SK-N-SH (cell line): ENCODE results near the gene WDFY1. TPM values are rescaled to one million over a fixed set of nuclear protein-coding genes. Genes with fewer than 3 reads are reported as not detected.

Experiments
- CTCF ChIA-PET: fragments of 300-600, 350-600 bp; formaldehyde crosslinking; extraction: SDS; loops from one replicate; lab custom pipeline; 2021; lab: Yijun Ruan, JAX
- POLR2A ChIA-PET: fragments of 350-600 bp; sonication (Branson Sonifier 250); formaldehyde crosslinking; extraction: SDS; loops from one replicate; lab custom pipeline; 2020; ENCODE audit warnings: antibody characterized with exemption, inconsistent platforms; lab: Yijun Ruan, JAX
- DNase-seq: peaks from one replicate; pipeline ENCODE4 v3.0.0; 2012
- H2AFZ ChIP-seq: fragments of 200-600 bp; sonication (generic); 2 replicates; pipeline ENCODE4 v1.8.1; 2016; ENCODE audit warnings: antibody characterized with exemption, mild to moderate bottlenecking, low read depth
- H3F3A ChIP-seq: fragments of 200-600 bp; sonication (generic); replicated peaks from 2 replicates; pipeline ENCODE3; 2016; ENCODE audit warnings: antibody characterized with exemption, mild to moderate bottlenecking; ENCODE audit not compliant: insufficient read depth
- H3K27ac ChIP-seq, 2 experiments: fragments of 200-500 bp in 1 of 2; fragments of 200-600 bp in 1 of 2; sonication (Bioruptor generic) in 1 of 2; sonication (generic), shearing (Covaris generic) in 1 of 2; 2 replicates each; pipeline versions ENCODE4 v1.5.1 to v1.6.1; 2014 to 2016; ENCODE audit warnings: low read depth in 2 of 2, inconsistent platforms in 1 of 2, low read length in 1 of 2, mild to moderate bottlenecking in 1 of 2, mixed read lengths in 1 of 2
- H3K27me3 ChIP-seq: fragments of 200-600 bp; sonication (generic), shearing (Covaris generic); 2 replicates; pipeline ENCODE4 v1.6.1; 2016; ENCODE audit warnings: mixed run types; ENCODE audit not compliant: insufficient read depth
- H3K36me3 ChIP-seq, 2 experiments: fragments of 200-500 bp in 1 of 2; fragments of 200-600 bp in 1 of 2; sonication (Bioruptor generic) in 1 of 2; sonication (generic) in 1 of 2; replicated peaks in 1 of 2; 2 replicates each; pipeline versions ENCODE3 to v1.5.1; 2014 to 2016; ENCODE audit warnings: low read length in 1 of 2, mild to moderate bottlenecking in 1 of 2; ENCODE audit not compliant: insufficient read depth in 2 of 2, control insufficient read depth in 1 of 2
- H3K4me1 ChIP-seq, 2 experiments: fragments of 200-500 bp in 1 of 2; fragments of 200-600 bp in 1 of 2; sonication (Bioruptor generic) in 1 of 2; sonication (generic), shearing (Covaris generic) in 1 of 2; 2 replicates each; pipeline versions ENCODE4 v1.5.1 to v1.6.1; 2014 to 2016; ENCODE audit warnings: low read depth in 1 of 2, low read length in 1 of 2, mixed run types in 1 of 2; ENCODE audit not compliant: insufficient read depth in 2 of 2, control insufficient read depth in 1 of 2
- H3K4me2 ChIP-seq: fragments of 200-600 bp; sonication (generic), shearing (Covaris generic); 2 replicates; pipeline ENCODE4 v1.6.1; 2017; ENCODE audit warnings: mixed run types
- H3K4me3 ChIP-seq, 2 experiments: fragments of 200-500 bp in 1 of 2; fragments of 200-600 bp in 1 of 2; sonication (Bioruptor generic) in 1 of 2; sonication (generic), shearing (Covaris generic) in 1 of 2; 2 replicates each; pipeline versions ENCODE4 v1.5.1 to v1.8.1; 2014 to 2016; ENCODE audit warnings: low read depth in 2 of 2, inconsistent platforms in 1 of 2, low read length in 1 of 2, mild to moderate bottlenecking in 1 of 2, mixed read lengths in 1 of 2, moderate library complexity in 1 of 2
- H3K79me2 ChIP-seq: fragments of 200-600 bp; sonication (generic); 2 replicates; pipeline ENCODE4 v1.8.1; 2017; ENCODE audit warnings: mild to moderate bottlenecking; ENCODE audit not compliant: insufficient read depth
- H3K9ac ChIP-seq: fragments of 200-600 bp; sonication (generic); 2 replicates; pipeline ENCODE4 v1.6.1; 2017; ENCODE audit warnings: mixed run types
- H3K9me2 ChIP-seq: fragments of 200-600 bp; sonication (generic); 2 replicates; pipeline ENCODE4 v1.6.1; 2017; ENCODE audit warnings: mixed run types
- H3K9me3 ChIP-seq: fragments of 200-600 bp; sonication (generic); 2 replicates; pipeline ENCODE4 v1.6.1; 2017; ENCODE audit warnings: mixed run types, mild to moderate bottlenecking, moderate library complexity
- H4K20me1 ChIP-seq: fragments of 200-600 bp; sonication (generic); 2 replicates; pipeline ENCODE4 v1.6.1; 2017; ENCODE audit warnings: mild to moderate bottlenecking, mixed run types; ENCODE audit not compliant: insufficient read depth
- CTCF ChIP-seq: fragments of 200-600 bp; sonication (generic); IDR thresholded peaks from 2 replicates; pipeline ENCODE4 v1.6.1; 2017; ENCODE audit warnings: antibody characterized with exemption, mild to moderate bottlenecking, moderate library complexity
- EZH2phosphoT487 ChIP-seq: fragments of 200-600 bp; sonication (generic); IDR thresholded peaks from 2 replicates; pipeline ENCODE4 v1.6.1; 2017; ENCODE audit warnings: low read depth, mixed run types, mild to moderate bottlenecking, antibody characterized with exemption, moderate library complexity, borderline replicate concordance
- FOXM1 ChIP-seq: IDR thresholded peaks from 2 replicates; pipeline ENCODE4 v1.4.0; 2012; ENCODE audit warnings: low read depth, mild to moderate bottlenecking
- IRF3 ChIP-seq: fragments of 150-350 bp; IDR thresholded peaks from 2 replicates; pipeline ENCODE4 v1.6.1; 2016; ENCODE audit warnings: mild to moderate bottlenecking, low read depth, low read length
- MEF2A ChIP-seq: IDR thresholded peaks from 2 replicates; pipeline ENCODE4 v1.4.0; 2012; ENCODE audit warnings: low read depth, borderline replicate concordance
- MXI1 ChIP-seq: IDR thresholded peaks from 2 replicates; pipeline ENCODE4 v1.6.1; 2012; ENCODE audit warnings: mild to moderate bottlenecking, low read depth, low read length, improper control_type of control experiment
- POLR2AphosphoS5 ChIP-seq: IDR thresholded peaks from 2 replicates; pipeline ENCODE4 v1.6.1; 2012; ENCODE audit warnings: low read depth, low read length
- SIN3A ChIP-seq: IDR thresholded peaks from 2 replicates; pipeline ENCODE4 v1.6.1; 2012; ENCODE audit warnings: low read depth, mild to moderate bottlenecking, low read length, moderate library complexity, borderline replicate concordance
- SMC3 ChIP-seq: IDR thresholded peaks from 2 replicates; pipeline ENCODE4 v1.6.1; 2012; ENCODE audit warnings: low read depth, low read length, improper control_type of control experiment
- TAF1 ChIP-seq: IDR thresholded peaks from 2 replicates; pipeline ENCODE4 v1.6.1; 2012; ENCODE audit warnings: low read depth, mild to moderate bottlenecking, low read length, moderate library complexity, borderline replicate concordance
- YY1 ChIP-seq: IDR thresholded peaks from 2 replicates; pipeline ENCODE4 v1.4.0; 2012; ENCODE audit warnings: low read depth, mild to moderate bottlenecking
- WGBS: methylation state at CpG from one replicate; pipeline ENCODE4 v1.1.6; 2017; ENCODE audit warnings: low lambda C conversion rate; 5-methylcytosine and 5-hydroxymethylcytosine counted together
- polyA plus RNA-seq, 3 experiments: library from polyadenylated mRNA; depleted of rRNA; stranded (reverse); fragments of >200 nt; gene quantifications; 2 replicates each; pipeline ENCODE4 v1.2.3, GENCODE V29; 2012

The WDFY1 gene
- polyA plus RNA-seq, 1 of the 3 experiments (the other 2 are of a cell fraction) = 21.7 TPM

GRCh38 chr2:223856021-223856420, 89.1 kb downstream of the WDFY1 start:
- H3K9ac ChIP-seq = no peak overlapping the region
- H3K79me2 ChIP-seq = no peaks in the 10 kb centered on the region
- TF ChIP-seq CTCF = no peak
- 72% methylated on average over 2 of the region's 2 CpGs for WGBS
- H3K4me2 ChIP-seq = no peak overlapping the region
- no peaks in the 10 kb centered on the region for H3K4me1 ChIP-seq
- no peak overlapping the region for H2AFZ ChIP-seq
- H3K27me3 ChIP-seq = no peaks in the 10 kb centered on the region
- no peaks in the 10 kb centered on the region for H3F3A ChIP-seq
- no peaks in the 10 kb centered on the region for H3K9me3 ChIP-seq
- H3K36me3 ChIP-seq = peaks cover 0 to 11% of the 10 kb centered on the region in 2 experiments
- H3K27ac ChIP-seq = no peak overlapping the region
- ChIA-PET POLR2A (no interaction called here), CTCF (no interaction called here)
- DNase-seq = no peak
- H3K4me3 ChIP-seq = no peak overlapping the region
- H4K20me1 ChIP-seq = no peaks in the 10 kb centered on the region
- H3K9me2 ChIP-seq = no peaks in the 10 kb centered on the region

DNA sequence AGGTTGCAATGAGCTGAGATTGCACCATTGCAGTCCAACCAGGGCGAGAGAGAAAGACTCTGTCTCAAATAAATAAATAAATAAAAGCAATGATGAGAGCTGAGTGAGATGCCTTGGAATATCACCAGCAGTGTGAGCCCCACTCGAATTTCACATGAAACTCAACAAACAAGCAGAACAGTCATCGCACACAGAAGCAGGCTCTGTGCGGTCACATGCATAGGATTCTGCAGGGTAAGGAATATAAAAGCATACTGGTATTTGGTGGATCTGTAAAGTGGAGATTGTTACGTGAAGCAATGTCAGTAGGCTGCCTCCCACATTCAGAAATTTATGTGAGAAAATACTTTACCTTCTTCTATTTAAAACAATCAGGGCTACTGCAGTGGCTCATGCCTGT, 89.7 kb downstream of the WDFY1 start:
- 85% methylated on average over 5 of the region's 5 CpGs for WGBS
- Histone ChIP-seq H2AFZ (no peak overlapping the region), H3K9me3 (no peaks in the 10 kb centered on the region), H3K4me3 (no peak overlapping the region), H3K9ac (no peak overlapping the region), H3K27me3 (no peaks in the 10 kb centered on the region), H3K4me2 (no peak overlapping the region), H4K20me1 (no peaks in the 10 kb centered on the region), H3K4me1 (no peaks in the 10 kb centered on the region), H3K27ac (no peak overlapping the region), H3F3A (no peaks in the 10 kb centered on the region), H3K36me3 (peaks cover 0 to 13% of the 10 kb centered on the region in 2 experiments), H3K9me2 (no peaks in the 10 kb centered on the region), H3K79me2 (no peaks in the 10 kb centered on the region)
- DNase-seq = no peak
- no peak for TF ChIP-seq SMC3
- no peak for TF ChIP-seq MEF2A
- TF ChIP-seq YY1 = no peak
- TF ChIP-seq EZH2phosphoT487 = no peak
- TF ChIP-seq IRF3 = no peak
- TF ChIP-seq SIN3A = no peak
- TF ChIP-seq MXI1 = no peak
- TF ChIP-seq FOXM1 = no peak
- ChIA-PET POLR2A (no interaction called here), CTCF (no interaction called here)

GRCh38 chr2:223854741-223855140, 90.4 kb downstream of the WDFY1 start:
- H3K27ac ChIP-seq = no peak overlapping the region
- CTCF ChIA-PET = no interaction called here
- POLR2A ChIA-PET = no interaction called here
- no peaks in the 10 kb centered on the region for H3K9me2 ChIP-seq
- peaks cover 0 to 13% of the 10 kb centered on the region in 2 experiments for H3K36me3 ChIP-seq
- H3K4me3 ChIP-seq = no peak overlapping the region
- 97% methylated on average over 2 of the region's 2 CpGs for WGBS
- no peaks in the 10 kb centered on the region for H3K27me3 ChIP-seq
- H3K4me2 ChIP-seq = no peak overlapping the region
- H3K79me2 ChIP-seq = no peaks in the 10 kb centered on the region
- H3K9ac ChIP-seq = no peak overlapping the region
- DNase-seq = no peak
- TF ChIP-seq YY1 (no peak), POLR2AphosphoS5 (no peak), CTCF (no peak), FOXM1 (no peak), TAF1 (no peak)
- H2AFZ ChIP-seq = no peak overlapping the region
- H3F3A ChIP-seq = no peaks in the 10 kb centered on the region
- no peaks in the 10 kb centered on the region for H3K4me1 ChIP-seq
- no peaks in the 10 kb centered on the region for H3K9me3 ChIP-seq
- H4K20me1 ChIP-seq = no peaks in the 10 kb centered on the region
